Stimulated activated CD4-positive, alpha-beta T cell treated with anti-CD3 and anti-CD28 coated beads, Interleukin-4, amount 100 ng/mL, for 1 hour (primary cell): ENCODE measurements around the gene DNAAF8.
"Not testable (repeated sequence)": the region's sequence is repeated elsewhere in the genome, so short reads cannot be mapped to it uniquely, and the experiment has no call there.

Experiments used
- DNase-seq: peaks from one replicate; pipeline ENCODE4 v3.0.0-alpha.2; 2020

Gene DNAAF8

DNA sequence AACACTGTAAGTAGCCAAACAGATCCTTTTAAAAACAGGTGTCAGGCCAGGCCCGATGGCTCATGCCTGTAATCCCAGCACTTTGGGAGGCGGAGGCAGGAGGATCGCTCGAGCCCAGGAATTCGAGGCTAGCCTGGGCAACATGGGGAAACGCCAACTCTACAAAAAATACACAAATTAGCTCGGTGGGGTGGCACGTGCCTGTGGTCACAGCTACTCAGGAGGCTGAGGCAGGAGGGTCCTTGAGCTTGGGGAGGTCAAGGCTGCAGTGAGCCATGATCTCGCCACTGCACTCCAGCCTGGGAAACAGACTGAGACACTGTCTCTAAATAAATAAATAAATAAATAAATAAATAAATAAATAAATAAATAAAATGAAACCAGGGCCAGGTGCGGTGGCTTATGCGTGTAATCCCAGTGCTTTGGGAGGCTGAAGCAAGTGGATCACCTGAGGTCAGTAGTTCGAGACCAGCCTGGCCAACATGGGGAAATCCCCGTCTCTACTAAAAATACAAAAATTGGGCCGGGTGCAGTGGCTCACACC, 50.2 kb downstream of the DNAAF8 start:
- DNase-seq = not testable (repeated sequence)

GRCh38 chr16:4785758-4786433, 51.6 kb downstream of the DNAAF8 start:
- DNase-seq = no peak

DNA sequence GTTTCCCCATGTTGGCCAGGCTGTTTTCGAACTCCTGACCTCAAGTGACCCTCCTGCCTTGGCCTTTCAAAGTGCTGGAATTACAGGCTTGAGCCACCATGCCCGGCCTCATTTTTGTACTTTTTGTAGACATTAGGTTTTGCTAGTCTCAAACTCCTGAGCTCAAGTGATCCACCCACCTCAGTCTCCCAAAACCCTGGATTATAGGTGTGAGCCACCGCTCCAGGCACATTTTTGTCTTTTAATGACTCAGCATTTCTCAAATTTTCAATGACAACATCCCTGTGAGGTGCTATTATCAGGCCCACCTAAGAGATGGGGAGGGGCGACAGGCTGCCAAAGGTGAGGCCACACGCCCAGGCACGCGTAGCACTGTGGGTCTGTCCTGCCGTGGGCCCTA, 52.7 kb downstream of the DNAAF8 start:
- no peak for DNase-seq

DNA sequence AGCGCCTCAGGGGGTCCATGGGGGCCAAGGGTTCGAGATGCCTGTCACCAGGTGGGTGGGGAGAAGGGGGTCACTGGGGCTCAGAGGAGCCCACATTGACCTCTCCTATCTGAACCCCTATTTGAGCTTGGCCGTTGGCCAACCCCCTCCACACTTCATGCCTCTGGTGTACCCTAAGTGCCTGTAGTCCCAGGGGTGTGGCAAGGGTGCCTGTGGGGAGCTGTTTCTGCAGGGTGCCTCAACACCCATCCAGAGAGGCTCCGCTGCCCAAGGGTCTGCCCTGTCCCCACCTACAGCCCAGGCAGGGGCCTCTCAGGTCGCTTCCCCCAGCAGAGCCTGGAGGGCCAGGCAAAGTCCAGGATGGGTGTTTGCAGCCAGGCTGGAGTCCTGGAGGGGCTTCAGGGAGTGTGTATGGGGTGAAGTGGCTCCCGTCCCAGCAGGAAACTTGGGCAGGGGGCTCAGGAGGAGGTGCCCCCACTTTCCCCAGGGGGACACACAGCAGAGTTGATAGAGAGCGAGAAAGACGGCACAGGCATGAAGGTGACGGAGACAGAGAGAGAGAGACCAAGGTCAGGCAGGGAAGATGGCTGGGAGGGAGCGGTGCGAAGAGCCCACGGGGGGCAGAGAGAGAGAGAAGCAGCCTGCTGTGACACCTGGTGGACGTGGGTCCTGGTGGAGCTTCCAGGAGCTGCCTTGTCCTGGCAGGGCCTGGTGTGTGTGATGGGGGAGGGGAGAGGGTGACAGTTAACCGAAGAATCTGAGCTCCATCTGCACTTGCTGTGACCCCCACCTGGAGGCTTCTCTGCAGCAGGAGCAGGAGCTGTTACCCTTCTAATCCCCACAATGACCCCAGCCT, 53.5 kb downstream of the DNAAF8 start, which contains the start of gene SEPTIN12:
TSS of gene SEPTIN12 (minus strand) at position 719 of the 856 bp plus-strand sequence. CDS start at position 19, 700 bp downstream.
- DNase-seq = no peak

DNA sequence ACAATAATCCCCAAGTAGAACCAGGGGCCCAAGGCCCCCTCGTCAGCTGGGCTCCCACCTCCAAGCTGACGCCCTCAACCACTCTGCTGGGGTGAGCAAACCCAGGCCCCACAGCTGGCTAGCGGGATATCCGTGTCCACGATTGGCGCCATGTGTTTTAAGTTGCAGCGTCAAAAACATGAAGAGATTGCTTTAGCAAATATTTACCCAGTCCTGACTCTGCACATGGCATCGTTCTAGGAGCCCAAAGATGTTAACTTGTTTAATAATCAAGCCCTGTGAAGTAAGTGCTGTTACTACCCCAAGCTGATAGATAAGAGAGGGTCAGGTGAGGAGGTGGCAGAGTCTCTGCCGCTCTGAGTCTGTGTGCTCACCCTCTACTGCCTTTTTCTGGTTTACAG, 54.2 kb downstream of the DNAAF8 start:
- DNase-seq = no peak

GRCh38 chr16:4788910-4789309, 54.6 kb downstream of the DNAAF8 start:
- no peak for DNase-seq

DNA sequence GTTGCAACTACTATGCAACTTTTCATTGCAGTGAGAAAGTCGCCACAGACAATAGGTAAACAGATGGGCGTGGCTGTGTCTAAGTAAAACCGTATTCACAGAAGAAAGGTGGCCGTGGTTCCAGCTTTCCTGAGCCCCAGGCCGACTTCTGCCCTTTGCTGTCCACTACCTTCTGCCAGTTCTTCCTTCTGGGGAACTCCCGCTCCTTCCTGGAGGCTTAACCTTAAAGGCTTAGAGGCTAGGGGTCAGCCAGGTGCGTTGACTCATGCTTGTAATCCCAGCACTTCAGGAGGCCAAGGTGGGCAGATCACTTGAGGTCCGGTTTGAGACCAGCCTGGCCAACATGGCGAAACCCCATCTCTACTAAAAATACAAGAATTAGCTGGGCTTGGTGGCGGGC, 55.9 kb downstream of the DNAAF8 start:
- DNase-seq = no peak

DNA sequence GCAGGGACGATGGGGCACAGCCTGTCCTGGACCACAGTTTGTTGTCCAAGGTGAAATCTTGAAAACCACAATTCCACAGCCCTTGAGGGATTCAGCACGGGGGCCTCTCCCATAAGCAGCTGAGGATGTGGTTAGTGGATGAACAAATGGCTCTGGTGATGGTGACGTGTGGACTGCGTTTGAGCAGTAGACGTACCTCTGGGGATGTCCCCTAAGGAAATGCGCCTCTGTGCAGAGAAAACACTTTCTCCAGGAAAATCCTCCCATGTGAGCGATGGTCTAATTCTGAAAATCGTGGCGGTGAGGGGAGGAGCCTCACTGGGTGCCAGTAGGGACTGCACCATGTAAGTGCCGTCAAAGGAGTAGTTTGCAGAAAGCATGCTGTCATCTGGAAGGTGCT, 56.5 kb downstream of the DNAAF8 start:
- DNase-seq = no peak

- DNase-seq = no peak
Observed at GRCh38 chr16:4792951-4793513, 58.7 kb downstream of the DNAAF8 start.

- no peak for DNase-seq
Observed at GRCh38 chr16:4795181-4795827, 61.0 kb downstream of the DNAAF8 start, which contains the start of gene SMIM22. SMIM22 (plus strand) TSS chr16:4795369; CDS start chr16:4795735, 366 bp downstream.

GRCh38 chr16:4795828-4796572, 61.7 kb downstream of the DNAAF8 start:
- DNase-seq = no peak

DNA sequence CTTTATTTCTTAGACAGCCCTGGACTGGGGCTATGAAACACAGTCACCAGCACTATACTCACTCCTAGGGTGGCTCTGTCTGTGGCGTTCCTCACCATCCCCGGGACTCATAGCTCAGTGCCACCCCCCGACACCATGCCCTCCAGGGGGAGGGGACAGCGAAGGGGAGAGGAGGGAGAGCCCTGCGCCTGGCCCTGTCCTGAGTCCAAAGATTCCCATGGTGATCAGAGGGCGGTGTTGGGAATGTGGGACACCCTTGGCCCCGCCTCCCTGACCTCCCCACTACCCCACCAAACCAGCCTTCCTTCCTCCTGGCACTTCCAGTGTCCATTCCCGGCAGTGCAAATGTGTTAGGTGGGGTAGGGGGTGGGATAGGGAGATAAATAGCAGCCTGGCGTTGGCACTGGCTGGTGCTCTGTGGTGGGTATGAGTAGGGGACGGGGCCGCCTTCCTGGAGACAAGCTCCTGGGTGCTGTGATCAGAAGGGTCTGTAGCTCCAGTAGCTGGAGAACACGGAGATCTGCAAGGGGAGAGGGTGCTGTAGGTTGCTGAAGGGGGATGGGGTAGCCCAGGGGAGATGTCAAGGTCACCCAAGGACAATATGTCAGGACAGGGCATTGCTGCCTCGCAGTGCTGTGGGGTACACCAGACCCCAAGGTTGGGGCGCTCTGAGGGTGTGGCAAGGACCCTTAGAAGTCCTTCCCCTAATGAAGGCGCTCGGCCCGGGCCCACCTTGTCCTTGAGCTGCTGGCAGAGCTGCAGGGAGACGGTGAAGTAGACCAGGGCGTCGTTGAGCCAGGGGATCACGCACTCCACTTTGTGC, 62.9 kb downstream of the DNAAF8 start:
- DNase-seq = no peak

- DNase-seq = no peak
Observed at GRCh38 chr16:4797805-4798252, 63.5 kb downstream of the DNAAF8 start.

DNA sequence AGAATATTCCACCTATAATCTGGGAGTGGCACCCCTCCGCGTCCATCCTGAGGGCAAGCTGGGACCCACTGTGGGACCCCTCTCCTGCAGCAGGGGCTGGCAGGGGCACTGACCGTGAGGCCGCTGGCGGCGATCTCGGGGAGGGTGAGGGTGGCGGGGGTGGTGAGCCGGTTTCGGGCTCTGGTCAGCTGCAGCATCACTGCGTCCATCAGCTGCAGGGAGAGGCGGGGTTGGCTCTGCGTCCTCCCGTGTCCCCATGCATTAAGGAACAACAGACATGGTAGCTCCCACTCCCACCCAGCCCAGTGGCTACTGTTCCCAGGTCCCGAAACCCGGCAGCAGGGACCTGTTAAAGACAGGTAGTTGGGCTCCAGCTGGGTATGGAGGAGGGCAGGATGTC, 64.1 kb downstream of the DNAAF8 start:
- DNase-seq = no peak
